ENCODE measurements around the gene EPHA3.
"Not testable (repeated sequence)": the region's sequence is repeated elsewhere in the genome, so short reads cannot be mapped to it uniquely, and the experiment has no call there.

The EPHA3 gene

DNA sequence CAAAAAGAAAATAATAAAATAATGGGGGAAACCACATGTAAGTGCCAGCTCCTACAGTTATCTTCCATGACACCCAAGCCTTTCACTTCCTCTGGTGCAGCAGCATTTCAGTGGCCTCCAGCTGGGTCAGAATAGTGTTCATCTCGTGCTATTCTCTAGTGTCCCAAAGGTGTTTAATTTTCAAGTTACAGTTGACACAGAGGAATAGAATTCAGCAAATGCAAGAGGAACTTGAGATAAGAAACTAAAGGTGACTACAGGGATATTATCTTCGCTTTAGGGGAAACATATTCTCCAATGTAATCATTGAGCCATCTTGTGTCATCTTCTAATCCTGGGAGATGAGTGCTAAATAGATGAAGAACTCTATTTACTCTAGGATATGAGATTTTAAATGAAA lies 212.8 kb downstream of the EPHA3 start:
- Mint-ChIP-seq H3K4me1 (no peaks in the 10 kb centered on the region), H3K36me3 (no peaks in the 10 kb centered on the region), H3K27ac (no peak overlapping the region), H3K9me3 (peaks cover 5% of the 10 kb centered on the region), H3K27me3 (no peaks in the 10 kb centered on the region), H3K4me3 (no peak overlapping the region)

DNA sequence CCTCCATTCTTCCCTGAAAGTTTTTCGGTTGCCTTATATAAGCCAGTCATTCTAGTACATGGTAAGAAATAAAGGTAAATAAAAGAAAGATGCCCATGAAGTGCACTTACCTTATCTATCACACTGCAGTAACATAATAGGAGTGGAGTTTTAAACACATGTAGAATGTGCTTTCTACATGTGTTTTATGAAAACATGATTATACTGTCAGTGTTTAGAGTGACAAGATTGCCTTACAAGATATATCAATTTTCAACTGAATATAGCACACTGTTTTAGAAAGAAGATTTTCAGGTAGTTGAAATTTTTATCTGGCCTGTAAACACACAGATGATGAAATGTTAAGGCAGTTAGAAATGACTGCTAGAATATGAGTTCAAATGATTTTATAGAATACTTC lies 219.6 kb downstream of the EPHA3 start:
- Mint-ChIP-seq H3K27ac (no peak overlapping the region), H3K36me3 (no peaks in the 10 kb centered on the region), H3K9me3 (peaks cover 13% of the 10 kb centered on the region), H3K4me1 (no peaks in the 10 kb centered on the region), H3K4me3 (no peak overlapping the region), H3K27me3 (no peaks in the 10 kb centered on the region)

DNA sequence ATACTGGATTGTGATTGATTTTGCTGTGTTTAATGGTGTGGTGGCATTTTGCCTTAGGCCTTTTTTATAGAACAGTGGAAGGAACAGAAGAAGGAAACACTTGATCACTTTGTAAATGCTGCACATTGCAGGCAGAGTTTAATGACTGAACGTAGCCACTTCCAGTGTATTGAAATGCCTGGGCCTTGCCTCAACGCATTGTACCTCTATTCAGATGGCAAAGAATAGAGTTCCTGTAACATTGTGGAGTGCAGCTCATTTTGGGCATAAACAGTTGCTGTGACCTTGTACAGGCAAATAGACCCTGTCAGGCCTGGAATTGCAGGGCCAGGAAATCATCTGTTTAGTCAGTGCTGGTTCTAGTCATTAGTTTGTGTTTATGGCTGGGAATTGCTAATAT lies 225.0 kb downstream of the EPHA3 start:
- peaks cover 6% of the 10 kb centered on the region for H3K9me3 Mint-ChIP-seq

DNA sequence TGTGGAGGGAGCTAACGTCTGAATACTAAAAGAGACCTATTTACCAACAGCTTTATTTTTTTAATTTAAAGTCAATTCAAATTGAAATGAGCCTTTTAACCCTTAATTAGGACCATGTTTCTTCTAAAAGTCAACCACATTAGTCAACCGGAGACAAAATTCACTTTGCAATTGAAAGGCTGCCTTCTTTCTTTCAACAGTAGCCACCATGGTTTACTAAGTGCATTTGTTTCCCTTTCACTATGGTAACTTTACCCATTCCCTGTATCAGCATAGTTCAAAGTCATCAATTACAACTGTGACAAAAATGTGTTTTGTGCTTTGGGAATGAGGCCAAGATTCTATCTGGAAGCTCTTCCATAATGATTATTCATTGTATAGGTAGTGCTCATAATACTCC lies 225.4 kb downstream of the EPHA3 start:
- Mint-ChIP-seq H3K27me3 (no peaks in the 10 kb centered on the region), H3K27ac (no peak overlapping the region), H3K4me3 (no peak overlapping the region), H3K36me3 (no peaks in the 10 kb centered on the region), H3K9me3 (peaks cover 4% of the 10 kb centered on the region), H3K4me1 (no peaks in the 10 kb centered on the region)

More for the DNA sequence above, 225.0 kb downstream of the EPHA3 start:
- Mint-ChIP-seq H3K4me3 (no peak overlapping the region), H3K36me3 (no peaks in the 10 kb centered on the region), H3K4me1 (no peaks in the 10 kb centered on the region), H3K27ac (no peak overlapping the region), H3K27me3 (no peaks in the 10 kb centered on the region)

DNA sequence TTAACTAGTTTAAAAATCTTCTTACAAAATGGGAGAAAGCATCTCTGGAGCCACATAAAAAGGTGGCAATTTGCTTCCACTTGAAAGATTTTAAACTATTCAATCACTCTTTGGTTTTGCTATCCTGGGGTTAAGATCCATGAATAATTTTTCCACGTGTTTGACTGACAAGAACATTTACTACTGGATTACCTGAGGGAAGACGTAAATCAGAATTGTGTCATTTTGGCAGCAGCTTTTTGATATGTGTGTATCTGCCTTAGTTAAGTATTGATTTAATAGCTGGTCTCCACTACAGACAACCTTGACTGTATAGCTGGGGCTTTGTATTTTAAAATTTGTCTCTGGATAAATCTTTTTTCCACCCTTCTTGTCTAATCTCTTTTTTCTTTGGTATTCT lies 228.3 kb downstream of the EPHA3 start:
- H3K9me3 Mint-ChIP-seq = peaks cover 4% of the 10 kb centered on the region
- H3K36me3 Mint-ChIP-seq = no peaks in the 10 kb centered on the region
- no peak overlapping the region for H3K27ac Mint-ChIP-seq
- H3K4me3 Mint-ChIP-seq = no peak overlapping the region
- H3K27me3 Mint-ChIP-seq = no peaks in the 10 kb centered on the region
- H3K4me1 Mint-ChIP-seq = no peaks in the 10 kb centered on the region

DNA sequence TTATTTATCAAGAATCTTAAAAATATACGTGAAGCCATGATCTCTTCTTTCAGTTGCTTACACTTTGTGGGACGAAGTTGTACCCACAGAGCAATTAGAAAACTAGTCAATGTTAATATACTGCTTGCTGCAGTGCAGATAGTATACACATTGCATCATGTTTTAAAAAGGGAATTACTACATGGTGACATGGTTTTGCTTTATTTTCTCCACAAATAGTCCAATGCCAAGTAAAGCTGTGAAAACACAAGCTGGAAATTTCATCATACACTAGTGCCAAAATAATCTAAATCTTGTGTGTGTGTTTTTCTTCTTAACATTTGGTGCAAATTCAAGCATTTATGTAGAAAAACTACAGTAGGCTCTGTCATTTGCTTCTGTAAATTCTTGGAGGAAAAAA lies 233.0 kb downstream of the EPHA3 start:
- Mint-ChIP-seq H3K4me3 (no peak overlapping the region), H3K27me3 (no peaks in the 10 kb centered on the region), H3K9me3 (peaks cover 4% of the 10 kb centered on the region), H3K36me3 (no peaks in the 10 kb centered on the region), H3K4me1 (no peaks in the 10 kb centered on the region), H3K27ac (no peak overlapping the region)

DNA sequence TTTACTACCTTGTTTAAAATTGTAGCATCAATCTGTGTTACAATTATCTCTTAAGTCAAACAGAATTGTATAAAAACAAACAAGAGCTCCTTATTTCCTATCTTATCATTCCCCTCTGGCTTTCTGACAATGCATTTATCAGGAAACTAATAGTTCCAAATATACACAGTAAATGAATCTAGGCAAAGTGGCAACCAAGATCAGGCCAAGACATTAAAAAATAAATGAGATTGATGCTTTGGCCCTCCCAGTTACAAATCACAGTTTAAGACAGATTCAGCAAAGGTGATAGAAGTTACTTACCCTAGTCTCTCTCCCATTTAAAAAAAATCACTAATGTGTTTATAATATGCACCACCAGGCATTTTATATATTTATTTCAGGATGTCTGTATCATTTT lies 236.7 kb downstream of the EPHA3 start:
- Mint-ChIP-seq H3K27me3 (no peaks in the 10 kb centered on the region), H3K36me3 (no peaks in the 10 kb centered on the region), H3K27ac (no peak overlapping the region)

DNA sequence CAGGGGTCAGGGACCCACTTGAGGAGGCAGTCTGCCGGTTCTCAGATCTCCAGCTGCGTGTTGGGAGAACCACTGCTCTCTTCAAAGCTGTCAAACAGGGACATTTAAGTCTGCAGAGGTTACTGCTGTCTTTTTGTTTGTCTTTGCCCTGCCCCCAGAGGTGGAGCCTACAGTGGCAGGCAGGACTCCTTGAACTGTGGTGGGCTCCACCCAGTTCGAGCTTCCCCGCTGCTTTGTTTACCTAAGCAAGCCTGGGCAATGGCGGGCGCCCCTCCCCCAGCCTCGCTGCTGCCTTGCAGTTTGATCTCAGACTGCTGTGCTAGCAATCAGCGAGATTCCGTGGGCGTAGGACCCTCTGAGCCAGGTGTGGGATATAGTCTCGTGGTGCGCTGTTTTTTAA lies 243.5 kb downstream of the EPHA3 start:
- not testable (repeated sequence) for H3K9me3 Mint-ChIP-seq, H3K27me3 Mint-ChIP-seq, H3K4me3 Mint-ChIP-seq, H3K27ac Mint-ChIP-seq, H3K4me1 Mint-ChIP-seq, H3K36me3 Mint-ChIP-seq

More for the DNA sequence above, 236.7 kb downstream of the EPHA3 start:
- Mint-ChIP-seq H3K4me1 (no peaks in the 10 kb centered on the region), H3K9me3 (no peaks in the 10 kb centered on the region), H3K4me3 (no peak overlapping the region)

DNA sequence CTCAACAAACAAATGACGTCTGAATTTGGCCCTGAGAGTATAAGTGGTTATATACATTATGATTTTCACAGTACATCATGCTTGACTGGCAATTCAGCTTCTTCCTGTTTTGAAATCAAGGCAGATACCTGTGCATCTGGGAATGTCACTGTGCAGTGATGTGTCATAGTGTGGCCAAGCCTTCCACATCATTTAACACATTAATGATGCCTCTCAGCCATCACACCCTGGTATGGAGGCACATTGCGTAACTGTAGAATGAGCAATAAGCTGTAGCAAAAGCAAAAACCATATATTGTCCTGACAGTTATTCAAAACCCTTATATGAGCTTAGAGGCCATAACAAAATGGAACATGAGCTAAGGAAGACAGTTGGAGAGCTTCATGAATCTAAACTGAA lies 246.0 kb downstream of the EPHA3 start:
- no peak overlapping the region for H3K4me3 Mint-ChIP-seq
- no peaks in the 10 kb centered on the region for H3K36me3 Mint-ChIP-seq
- no peaks in the 10 kb centered on the region for H3K27me3 Mint-ChIP-seq
- no peaks in the 10 kb centered on the region for H3K9me3 Mint-ChIP-seq
- H3K4me1 Mint-ChIP-seq = no peaks in the 10 kb centered on the region
- H3K27ac Mint-ChIP-seq = no peak overlapping the region

DNA sequence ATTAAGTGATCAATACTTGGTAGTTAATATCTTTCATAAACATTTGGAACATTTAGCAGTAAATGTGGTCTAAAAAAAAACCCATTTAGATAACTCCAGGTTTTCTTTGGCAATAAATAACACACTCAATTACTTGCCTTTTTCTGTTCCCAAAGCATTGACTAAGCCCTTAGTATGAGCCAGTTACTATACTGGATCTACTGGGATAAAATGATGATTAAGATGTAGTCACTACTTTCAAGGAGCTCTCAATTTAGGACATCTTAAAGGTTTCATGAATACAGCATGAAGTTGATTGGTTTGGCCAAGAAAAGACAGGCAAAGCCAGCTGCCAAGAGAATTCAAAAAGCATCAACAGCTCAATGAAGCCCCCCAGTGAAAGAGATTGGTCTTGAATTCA lies 250.9 kb downstream of the EPHA3 start:
- H3K4me3 Mint-ChIP-seq = no peak overlapping the region
- H3K9me3 Mint-ChIP-seq = no peaks in the 10 kb centered on the region
- H3K4me1 Mint-ChIP-seq = no peaks in the 10 kb centered on the region
- no peak overlapping the region for H3K27ac Mint-ChIP-seq
- no peaks in the 10 kb centered on the region for H3K36me3 Mint-ChIP-seq
- no peaks in the 10 kb centered on the region for H3K27me3 Mint-ChIP-seq

DNA sequence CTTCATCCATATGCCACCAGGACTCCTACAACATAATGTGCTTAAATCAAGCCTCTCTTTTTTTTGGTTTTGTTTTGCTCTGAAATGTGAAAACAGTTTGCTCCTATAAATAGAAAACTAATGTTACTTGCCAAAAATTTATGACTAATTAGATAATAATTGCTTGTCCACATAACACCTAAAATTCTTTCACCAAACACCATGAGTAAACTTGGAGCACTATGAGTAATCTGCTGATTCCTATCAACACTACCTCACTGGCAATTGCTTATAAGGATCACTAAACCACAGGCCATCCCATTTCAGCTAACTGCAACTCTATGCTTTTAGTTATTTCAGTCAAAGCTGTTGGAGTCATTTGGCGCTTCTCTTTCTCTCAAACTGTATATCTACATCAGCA lies 252.7 kb downstream of the EPHA3 start:
- Mint-ChIP-seq H3K4me3 (no peak overlapping the region), H3K27ac (no peak overlapping the region), H3K4me1 (no peaks in the 10 kb centered on the region), H3K9me3 (no peaks in the 10 kb centered on the region), H3K27me3 (no peaks in the 10 kb centered on the region), H3K36me3 (no peaks in the 10 kb centered on the region)

DNA sequence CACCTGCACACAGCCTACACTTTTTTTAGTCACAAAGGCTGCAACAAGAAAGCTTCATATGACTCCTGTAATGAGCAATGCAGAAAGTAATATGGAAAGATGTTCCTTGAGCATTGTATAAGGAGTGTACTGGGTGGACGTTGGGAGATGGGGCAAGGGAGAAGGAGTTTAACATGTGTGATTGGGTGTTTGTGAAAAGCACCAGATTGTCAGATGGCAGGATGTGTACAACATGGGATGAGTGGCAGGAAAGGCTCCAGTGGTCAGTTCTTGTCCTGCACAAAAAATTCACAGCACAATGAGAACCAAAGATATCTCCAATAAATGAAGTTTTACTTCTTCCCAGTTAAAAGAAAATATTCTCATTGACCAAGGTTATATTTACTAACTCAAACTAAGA lies 255.1 kb downstream of the EPHA3 start:
- no peaks in the 10 kb centered on the region for H3K9me3 Mint-ChIP-seq
- no peaks in the 10 kb centered on the region for H3K36me3 Mint-ChIP-seq
- H3K27ac Mint-ChIP-seq = no peak overlapping the region
- no peaks in the 10 kb centered on the region for H3K4me1 Mint-ChIP-seq
- no peaks in the 10 kb centered on the region for H3K27me3 Mint-ChIP-seq
- no peak overlapping the region for H3K4me3 Mint-ChIP-seq

DNA sequence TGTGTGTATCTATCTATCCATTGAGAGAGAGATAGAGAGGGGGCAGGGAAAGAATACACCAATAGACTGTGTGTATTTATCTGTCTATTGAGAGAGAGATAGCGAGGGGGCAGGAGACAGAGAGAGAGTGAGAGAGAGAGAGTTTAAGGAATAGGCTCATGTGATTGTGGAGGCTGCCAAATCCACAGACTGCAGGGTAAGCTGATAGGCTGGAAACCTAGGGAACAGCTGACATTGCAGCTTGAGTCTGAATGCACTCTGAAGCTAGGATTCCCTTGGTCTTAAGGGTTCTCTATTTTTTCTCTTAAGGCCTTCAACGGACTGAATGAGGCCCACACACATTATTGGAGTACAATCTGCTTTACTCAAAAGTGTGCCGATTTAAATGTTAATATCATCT lies 255.8 kb downstream of the EPHA3 start:
- Mint-ChIP-seq H3K27me3 (no peaks in the 10 kb centered on the region), H3K27ac (no peak overlapping the region), H3K4me3 (no peak overlapping the region), H3K9me3 (no peaks in the 10 kb centered on the region), H3K36me3 (no peaks in the 10 kb centered on the region), H3K4me1 (no peaks in the 10 kb centered on the region)

DNA sequence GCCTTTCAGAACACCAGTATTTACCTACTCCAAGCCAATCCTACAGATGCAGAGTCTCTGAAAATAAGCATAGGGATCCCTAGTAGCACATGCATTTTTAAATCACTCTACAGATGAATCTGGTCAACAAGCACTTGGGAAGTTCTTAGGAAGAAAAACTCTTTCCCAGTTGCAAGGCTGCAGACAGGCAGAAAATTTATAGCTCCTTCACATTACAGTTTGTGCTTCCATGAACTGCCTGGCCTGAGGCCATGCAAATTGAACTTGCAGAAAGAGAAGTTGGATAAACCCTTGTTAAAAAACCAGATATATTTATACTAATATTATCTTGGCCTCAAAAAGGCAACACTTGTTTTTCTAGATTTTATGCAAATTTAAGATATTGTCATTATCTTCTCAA lies 256.9 kb downstream of the EPHA3 start:
- Mint-ChIP-seq H3K4me1 (no peaks in the 10 kb centered on the region), H3K36me3 (no peaks in the 10 kb centered on the region), H3K9me3 (no peaks in the 10 kb centered on the region), H3K4me3 (no peak overlapping the region), H3K27ac (no peak overlapping the region), H3K27me3 (no peaks in the 10 kb centered on the region)

DNA sequence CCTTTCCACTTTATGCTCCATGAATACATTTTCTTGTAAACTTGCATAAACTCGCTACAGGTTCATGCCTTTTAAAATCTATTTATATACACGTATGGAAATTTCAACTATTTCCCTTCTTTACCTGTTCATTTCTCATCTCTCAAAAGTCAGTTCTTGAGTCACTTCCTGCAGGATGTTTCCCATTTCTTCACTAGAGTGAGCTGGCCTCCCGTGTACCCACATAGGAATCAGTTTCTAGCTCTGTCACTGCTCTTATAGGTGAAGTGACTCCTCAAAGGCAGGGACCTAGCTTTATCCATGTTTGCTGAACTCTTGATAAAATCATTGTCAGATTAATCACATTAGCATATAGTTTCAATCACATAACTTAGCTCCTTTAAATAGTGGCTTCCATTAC lies 259.7 kb downstream of the EPHA3 start:
- no peaks in the 10 kb centered on the region for H3K9me3 Mint-ChIP-seq
- H3K27me3 Mint-ChIP-seq = no peaks in the 10 kb centered on the region
- H3K27ac Mint-ChIP-seq = no peak overlapping the region
- no peaks in the 10 kb centered on the region for H3K36me3 Mint-ChIP-seq
- H3K4me3 Mint-ChIP-seq = no peak overlapping the region
- H3K4me1 Mint-ChIP-seq = no peaks in the 10 kb centered on the region

DNA sequence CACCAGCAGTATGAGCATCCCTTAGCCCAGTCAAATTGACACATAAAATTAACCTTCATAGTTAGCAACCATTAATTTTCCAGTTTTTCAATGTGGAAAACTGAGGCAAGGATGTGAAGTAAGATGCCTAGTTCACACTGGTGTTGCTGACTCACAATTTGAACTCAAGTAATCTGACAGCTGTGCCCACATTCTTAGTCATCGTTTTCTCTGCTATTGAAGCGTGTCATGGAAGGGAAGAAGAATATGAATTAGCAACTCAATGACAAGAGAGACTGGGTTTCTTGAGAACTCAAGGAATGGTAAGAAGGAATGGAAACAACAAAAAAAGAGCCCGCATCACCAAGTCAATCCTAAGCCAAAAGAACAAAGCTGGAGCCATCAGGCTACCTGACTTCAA lies 261.4 kb downstream of the EPHA3 start:
- H3K36me3 Mint-ChIP-seq = no peaks in the 10 kb centered on the region
- no peak overlapping the region for H3K27ac Mint-ChIP-seq
- H3K9me3 Mint-ChIP-seq = no peaks in the 10 kb centered on the region
- no peaks in the 10 kb centered on the region for H3K4me1 Mint-ChIP-seq
- H3K4me3 Mint-ChIP-seq = no peak overlapping the region
- H3K27me3 Mint-ChIP-seq = no peaks in the 10 kb centered on the region

DNA sequence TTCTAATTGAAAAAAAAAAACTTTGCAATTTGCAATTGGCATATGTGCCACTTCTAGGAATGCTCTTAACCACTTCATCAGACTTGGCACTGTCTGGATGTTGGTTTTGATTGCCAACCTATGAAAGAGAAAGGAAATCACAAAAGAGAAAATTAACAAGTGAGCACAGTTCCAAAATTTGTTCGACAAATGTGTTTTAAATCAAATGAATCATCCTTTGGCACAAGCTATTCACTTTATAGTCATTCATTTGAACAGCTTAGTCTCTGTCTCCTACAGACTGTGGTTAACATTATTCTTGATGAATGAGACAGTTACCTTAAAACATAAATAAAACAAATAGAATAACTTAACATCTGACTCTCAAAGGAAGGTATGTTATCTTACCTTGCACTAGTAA lies 265.0 kb downstream of the EPHA3 start:
- H3K27me3 Mint-ChIP-seq = no peaks in the 10 kb centered on the region
- no peak overlapping the region for H3K4me3 Mint-ChIP-seq
- no peak overlapping the region for H3K27ac Mint-ChIP-seq
- H3K4me1 Mint-ChIP-seq = no peaks in the 10 kb centered on the region
- H3K36me3 Mint-ChIP-seq = no peaks in the 10 kb centered on the region
- no peaks in the 10 kb centered on the region for H3K9me3 Mint-ChIP-seq

DNA sequence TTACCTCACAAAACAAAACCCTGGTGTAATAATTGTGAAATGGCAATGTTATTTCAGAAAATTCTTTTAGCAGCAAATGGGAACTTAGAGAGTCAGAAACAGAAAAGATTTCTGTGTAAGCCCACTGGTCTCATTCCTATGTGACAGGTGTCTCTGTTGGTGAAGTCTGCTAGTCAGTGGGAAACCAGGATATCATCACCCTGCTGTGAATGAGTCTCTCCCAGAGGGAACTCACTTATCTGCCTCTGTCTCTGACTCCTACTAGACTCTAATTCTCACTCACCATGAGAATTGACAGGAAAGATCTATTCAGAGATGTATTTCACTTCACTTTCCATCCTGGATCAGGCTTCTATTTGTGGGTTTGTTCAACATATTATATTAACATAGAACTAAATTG lies 266.0 kb downstream of the EPHA3 start:
- Mint-ChIP-seq H3K9me3 (no peaks in the 10 kb centered on the region), H3K27ac (no peak overlapping the region), H3K4me1 (no peaks in the 10 kb centered on the region), H3K36me3 (no peaks in the 10 kb centered on the region), H3K27me3 (no peaks in the 10 kb centered on the region), H3K4me3 (no peak overlapping the region)
